VCaP (cell line): Measurements from ENCODE around the gene SLC10A3.

Source experiments
- H3K27ac ChIP-seq: fragments of 450-650 bp; 2 replicates; pipeline ENCODE4 v1.5.1; 2017
- TF ChIP-seq, protein P1 (sequence below): fragments of 450-650 bp; conservative IDR thresholded peaks from 2 replicates; pipeline ENCODE4 v1.5.1; 2017; ENCODE audit warnings: mild to moderate bottlenecking, moderate library complexity

SLC10A3 gene

DNA sequence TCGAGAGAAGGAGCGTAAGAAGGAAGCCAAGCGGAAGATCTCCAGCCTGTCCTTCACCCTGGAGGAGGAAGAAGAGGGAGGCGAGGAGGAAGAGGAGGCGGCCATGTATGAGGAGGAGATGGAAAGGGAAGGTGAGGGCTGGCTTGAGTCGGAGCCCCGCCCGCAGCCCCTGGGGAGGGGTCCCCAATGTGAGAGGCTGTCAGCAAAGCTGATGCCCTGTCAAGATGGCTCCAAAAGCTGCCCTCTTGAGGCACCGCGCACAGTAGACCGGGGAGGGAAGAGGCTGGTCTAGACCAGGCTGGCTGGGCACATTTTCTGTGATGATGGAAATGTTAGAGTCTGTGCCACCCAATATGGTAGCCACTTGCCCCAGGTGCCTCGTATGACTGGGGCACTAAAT is 44.0 kb downstream of the SLC10A3 start:
- H3K27ac ChIP-seq = no peak overlapping the region
- TF ChIP-seq, protein P1, sequence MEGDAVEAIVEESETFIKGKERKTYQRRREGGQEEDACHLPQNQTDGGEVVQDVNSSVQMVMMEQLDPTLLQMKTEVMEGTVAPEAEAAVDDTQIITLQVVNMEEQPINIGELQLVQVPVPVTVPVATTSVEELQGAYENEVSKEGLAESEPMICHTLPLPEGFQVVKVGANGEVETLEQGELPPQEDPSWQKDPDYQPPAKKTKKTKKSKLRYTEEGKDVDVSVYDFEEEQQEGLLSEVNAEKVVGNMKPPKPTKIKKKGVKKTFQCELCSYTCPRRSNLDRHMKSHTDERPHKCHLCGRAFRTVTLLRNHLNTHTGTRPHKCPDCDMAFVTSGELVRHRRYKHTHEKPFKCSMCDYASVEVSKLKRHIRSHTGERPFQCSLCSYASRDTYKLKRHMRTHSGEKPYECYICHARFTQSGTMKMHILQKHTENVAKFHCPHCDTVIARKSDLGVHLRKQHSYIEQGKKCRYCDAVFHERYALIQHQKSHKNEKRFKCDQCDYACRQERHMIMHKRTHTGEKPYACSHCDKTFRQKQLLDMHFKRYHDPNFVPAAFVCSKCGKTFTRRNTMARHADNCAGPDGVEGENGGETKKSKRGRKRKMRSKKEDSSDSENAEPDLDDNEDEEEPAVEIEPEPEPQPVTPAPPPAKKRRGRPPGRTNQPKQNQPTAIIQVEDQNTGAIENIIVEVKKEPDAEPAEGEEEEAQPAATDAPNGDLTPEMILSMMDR = no peak

- TF ChIP-seq, protein P1 = no peak
- H3K27ac ChIP-seq = no peak overlapping the region; the same call in 1 of the 2 replicates
These were observed 44.7 kb downstream of the SLC10A3 start for GRCh38 chrX:154445776-154446175.

DNA sequence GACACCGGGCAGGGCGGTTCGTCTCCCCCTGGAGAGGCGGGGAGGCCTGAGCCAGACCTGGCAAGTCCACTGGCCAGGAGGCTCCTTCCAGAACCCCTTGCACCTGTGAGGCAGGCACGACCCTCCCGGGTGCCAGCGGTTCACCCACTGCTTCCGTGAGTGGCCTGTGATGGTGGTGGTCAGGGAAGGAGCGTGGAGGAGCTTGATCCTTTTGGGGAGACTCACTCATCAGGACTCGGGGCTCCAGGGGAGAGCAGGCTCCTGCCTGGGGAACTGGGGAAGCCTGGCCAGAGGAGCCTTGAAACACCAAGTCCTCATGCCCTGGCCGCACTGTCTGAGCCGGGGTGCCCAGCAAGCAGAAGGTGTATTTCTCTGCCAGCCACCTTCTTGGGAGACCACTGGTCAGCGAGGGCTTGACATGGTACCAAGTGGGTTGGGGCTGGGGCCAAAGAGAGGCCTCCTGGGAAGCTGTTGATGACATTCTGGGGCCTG is 45.6 kb downstream of the SLC10A3 start:
- H3K27ac ChIP-seq = peak overlapping the region; percentile 77
- TF ChIP-seq, protein P1 = no peak

DNA sequence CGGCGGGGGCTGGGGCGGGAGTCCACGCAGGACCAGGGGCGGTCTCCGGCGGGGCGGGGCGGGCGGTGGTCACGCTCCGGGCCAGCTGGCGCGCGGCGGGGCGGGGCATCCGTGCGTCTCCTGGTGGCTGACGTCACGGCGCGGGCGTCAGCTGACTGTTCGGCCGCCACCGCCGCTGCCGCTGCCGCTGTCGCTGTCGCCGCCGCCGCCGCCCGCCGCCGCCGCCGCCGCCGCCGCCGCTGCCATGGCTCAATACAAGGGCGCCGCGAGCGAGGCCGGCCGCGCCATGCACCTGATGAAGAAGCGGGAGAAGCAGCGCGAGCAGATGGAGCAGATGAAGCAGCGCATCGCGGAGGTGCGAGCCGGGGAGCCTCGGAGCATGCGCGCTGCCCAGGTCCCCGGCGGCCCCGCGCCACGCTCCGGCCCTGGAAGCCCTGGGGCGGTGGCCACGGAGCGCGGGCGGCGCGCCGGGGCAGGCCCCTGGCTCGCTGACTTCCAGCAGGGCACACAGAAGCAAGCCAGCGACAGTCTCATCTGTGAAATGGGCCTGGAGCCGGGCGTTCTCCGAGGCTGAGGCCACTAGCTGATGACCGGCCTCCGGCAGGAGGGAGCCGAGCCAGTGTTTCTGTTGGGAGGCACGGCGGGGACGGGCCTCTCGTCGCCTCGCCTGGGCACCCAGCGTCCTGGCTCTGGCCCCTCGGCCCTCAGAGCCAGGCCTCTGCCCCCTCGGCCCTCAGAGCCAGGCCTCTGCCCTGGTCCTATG is 46.3 kb downstream of the SLC10A3 start, which contains the start of gene FAM50A:
Gene FAM50A, plus strand, starts transcription at position 150 of the 763 bp plus-strand sequence. Its CDS starts 95 bp downstream, at position 245.
- peak within 1 kb of the TSS; percentile 77 for H3K27ac ChIP-seq
- TF ChIP-seq, protein P1 = no peak

GRCh38 chrX:154443479-154443910 is 46.9 kb downstream of the SLC10A3 start:
- TF ChIP-seq, protein P1 = no peak
- H3K27ac ChIP-seq = peak overlapping the region; percentile 77

- H3K27ac ChIP-seq = no peak overlapping the region
- TF ChIP-seq, protein P1 = no peak
These were observed 48.3 kb downstream of the SLC10A3 start for GRCh38 chrX:154441984-154442707.

GRCh38 chrX:154441564-154441963 is 48.9 kb downstream of the SLC10A3 start:
- TF ChIP-seq, protein P1 = no peak

More at GRCh38 chrX:154441564-154441963, 48.9 kb downstream of the SLC10A3 start:
- H3K27ac ChIP-seq = no peak overlapping the region
